Measurements from ENCODE around the gene RAB30.

The RAB30 gene

DNA sequence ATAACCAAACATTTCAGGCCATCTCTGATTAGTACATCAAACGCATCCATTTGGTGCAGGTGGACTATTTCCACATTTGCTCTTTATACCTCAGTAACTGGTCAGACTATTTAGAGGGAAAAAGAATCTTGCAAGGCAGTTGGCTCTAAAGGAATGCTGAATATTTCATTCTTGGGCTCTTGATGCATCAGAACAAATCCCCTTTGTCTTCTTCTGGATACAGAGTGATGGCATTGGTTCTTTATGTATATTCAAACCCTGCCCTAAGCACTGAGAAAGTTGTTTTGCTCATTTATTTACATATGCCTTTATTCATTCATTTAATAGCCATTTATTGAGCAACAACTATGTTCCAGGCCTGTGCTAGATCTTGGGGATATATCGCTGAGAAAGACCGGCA lies 31.1 kb upstream of the RAB30 start:
- H3K9me2 ChIP-seq (replicated peaks; ENCODE audit: insufficient read depth, low read length): no peaks in the 10 kb centered on the region
- no peak overlapping the region for H3K27ac ChIP-seq (ENCODE audit: low read depth, low read length)
- no peak overlapping the region for H3K4me2 ChIP-seq (ENCODE audit: low read depth, low read length, poor library complexity, severe bottlenecking)
- H3F3A ChIP-seq (ENCODE audit: insufficient read depth): no peaks in the 10 kb centered on the region
- H3K79me2 ChIP-seq (ENCODE audit: insufficient read depth, low read length): no peaks in the 10 kb centered on the region
- no peak overlapping the region for H3K9ac ChIP-seq (ENCODE audit: low read length)
- H3K36me3 ChIP-seq (ENCODE audit: low read length): no peaks in the 10 kb centered on the region
- TF ChIP-seq, protein P1, sequence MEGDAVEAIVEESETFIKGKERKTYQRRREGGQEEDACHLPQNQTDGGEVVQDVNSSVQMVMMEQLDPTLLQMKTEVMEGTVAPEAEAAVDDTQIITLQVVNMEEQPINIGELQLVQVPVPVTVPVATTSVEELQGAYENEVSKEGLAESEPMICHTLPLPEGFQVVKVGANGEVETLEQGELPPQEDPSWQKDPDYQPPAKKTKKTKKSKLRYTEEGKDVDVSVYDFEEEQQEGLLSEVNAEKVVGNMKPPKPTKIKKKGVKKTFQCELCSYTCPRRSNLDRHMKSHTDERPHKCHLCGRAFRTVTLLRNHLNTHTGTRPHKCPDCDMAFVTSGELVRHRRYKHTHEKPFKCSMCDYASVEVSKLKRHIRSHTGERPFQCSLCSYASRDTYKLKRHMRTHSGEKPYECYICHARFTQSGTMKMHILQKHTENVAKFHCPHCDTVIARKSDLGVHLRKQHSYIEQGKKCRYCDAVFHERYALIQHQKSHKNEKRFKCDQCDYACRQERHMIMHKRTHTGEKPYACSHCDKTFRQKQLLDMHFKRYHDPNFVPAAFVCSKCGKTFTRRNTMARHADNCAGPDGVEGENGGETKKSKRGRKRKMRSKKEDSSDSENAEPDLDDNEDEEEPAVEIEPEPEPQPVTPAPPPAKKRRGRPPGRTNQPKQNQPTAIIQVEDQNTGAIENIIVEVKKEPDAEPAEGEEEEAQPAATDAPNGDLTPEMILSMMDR (IDR thresholded peaks at IDR 0.05; ENCODE audit: insufficient read depth, low read length, poor library complexity, severe bottlenecking): no peak
- no peak for TF ChIP-seq EZH2phosphoT487 (conservative IDR thresholded peaks at IDR 0.05; ENCODE audit: low read length)
- no peak overlapping the region for H2AFZ ChIP-seq (ENCODE audit: low read depth, low read length, severe bottlenecking)
- no peaks in the 10 kb centered on the region for H3K9me3 ChIP-seq (ENCODE audit: insufficient read depth, low read length)
- H3K4me3 ChIP-seq (ENCODE audit: insufficient read depth, low read length, poor library complexity, severe bottlenecking): no peak overlapping the region
- no peaks in the 10 kb centered on the region for H3K27me3 ChIP-seq (ENCODE audit: low read length)
- H4K20me1 ChIP-seq (ENCODE audit: low read depth, low read length): no peaks in the 10 kb centered on the region

GRCh38 chr11:83097429-83098075 lies 25.9 kb upstream of the RAB30 start:
- TF ChIP-seq, protein P1 (IDR thresholded peaks at IDR 0.05; ENCODE audit: insufficient read depth, low read length, poor library complexity, severe bottlenecking): no peak
- no peak for TF ChIP-seq EZH2phosphoT487 (conservative IDR thresholded peaks at IDR 0.05; ENCODE audit: low read length)
- H3F3A ChIP-seq (ENCODE audit: insufficient read depth): no peaks in the 10 kb centered on the region
- H4K20me1 ChIP-seq (ENCODE audit: low read depth, low read length): no peaks in the 10 kb centered on the region
- no peaks in the 10 kb centered on the region for H3K79me2 ChIP-seq (ENCODE audit: insufficient read depth, low read length)
- H3K9me3 ChIP-seq (ENCODE audit: insufficient read depth, low read length): no peaks in the 10 kb centered on the region
- no peaks in the 10 kb centered on the region for H3K36me3 ChIP-seq (ENCODE audit: low read length)
- no peak overlapping the region for H3K27ac ChIP-seq (ENCODE audit: low read depth, low read length)
- H3K9me2 ChIP-seq (replicated peaks; ENCODE audit: insufficient read depth, low read length): no peaks in the 10 kb centered on the region
- no peaks in the 10 kb centered on the region for H3K27me3 ChIP-seq (ENCODE audit: low read length)
- H3K4me2 ChIP-seq (ENCODE audit: low read depth, low read length, poor library complexity, severe bottlenecking): no peak overlapping the region
- H3K4me3 ChIP-seq (ENCODE audit: insufficient read depth, low read length, poor library complexity, severe bottlenecking): no peak overlapping the region
- no peak overlapping the region for H2AFZ ChIP-seq (ENCODE audit: low read depth, low read length, severe bottlenecking)
- H3K9ac ChIP-seq (ENCODE audit: low read length): no peak overlapping the region

DNA sequence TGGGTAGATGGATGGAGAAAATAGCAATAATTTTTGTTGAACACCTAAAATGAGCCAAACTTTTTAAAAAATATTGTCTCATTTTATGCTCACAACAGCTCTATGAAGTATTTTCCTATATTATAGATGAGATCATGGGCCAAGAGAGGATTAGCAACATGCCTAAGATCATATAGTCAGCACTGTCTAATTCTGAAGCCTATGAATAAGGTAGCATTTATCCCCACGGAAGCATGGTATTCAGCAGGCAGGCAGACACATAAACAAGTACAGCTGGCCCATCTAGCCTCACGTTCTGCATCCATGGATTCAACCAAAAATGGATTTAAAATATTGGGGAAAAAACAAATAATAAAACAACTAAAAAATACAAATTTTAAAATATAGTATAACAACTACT lies 21.9 kb upstream of the RAB30 start:
- no peak overlapping the region for H3K4me3 ChIP-seq (ENCODE audit: insufficient read depth, low read length, poor library complexity, severe bottlenecking)
- no peaks in the 10 kb centered on the region for H3K79me2 ChIP-seq (ENCODE audit: insufficient read depth, low read length)
- H3K9me2 ChIP-seq (replicated peaks; ENCODE audit: insufficient read depth, low read length): no peaks in the 10 kb centered on the region
- H3K9ac ChIP-seq (ENCODE audit: low read length): no peak overlapping the region
- H3K4me2 ChIP-seq (ENCODE audit: low read depth, low read length, poor library complexity, severe bottlenecking): no peak overlapping the region
- H3K36me3 ChIP-seq (ENCODE audit: low read length): no peaks in the 10 kb centered on the region
- no peaks in the 10 kb centered on the region for H3F3A ChIP-seq (ENCODE audit: insufficient read depth)
- H2AFZ ChIP-seq (ENCODE audit: low read depth, low read length, severe bottlenecking): no peak overlapping the region
- no peaks in the 10 kb centered on the region for H3K27me3 ChIP-seq (ENCODE audit: low read length)
- H3K9me3 ChIP-seq (ENCODE audit: insufficient read depth, low read length): no peaks in the 10 kb centered on the region
- no peaks in the 10 kb centered on the region for H4K20me1 ChIP-seq (ENCODE audit: low read depth, low read length)
- no peak overlapping the region for H3K27ac ChIP-seq (ENCODE audit: low read depth, low read length)
- TF ChIP-seq, protein P1 (IDR thresholded peaks at IDR 0.05; ENCODE audit: insufficient read depth, low read length, poor library complexity, severe bottlenecking): no peak
- TF ChIP-seq EZH2phosphoT487 (conservative IDR thresholded peaks at IDR 0.05; ENCODE audit: low read length): no peak
